K562 (cell line): ENCODE results near the gene LSM12. TPM values are rescaled to one million over a fixed set of nuclear protein-coding genes. Genes with fewer than 3 reads are reported as not detected.

Experiments
- CHAMP1 ChIP-seq: fragments of 450-650 bp; IDR thresholded peaks from 2 replicates; pipeline ENCODE4 v1.6.1; 2016; ENCODE audit warnings: mild to moderate bottlenecking
- RAD21 ChIP-seq, 2 experiments: fragments of 250-450 bp in 1 of 2; fragments of 450-650 bp in 1 of 2; sonication (Bioruptor Pico) in 1 of 2; formaldehyde crosslinking in 1 of 2; IDR thresholded peaks in 1 of 2; conservative IDR thresholded peaks in 1 of 2; 2 replicates each; pipeline versions ENCODE4 v1.4.0 to v1.8.0; 2020 to 2022; ENCODE audit warnings: mild to moderate bottlenecking in 2 of 2, moderate library complexity in 1 of 2
- RB1 ChIP-seq: fragments of 450-650 bp; IDR thresholded peaks from 2 replicates; pipeline ENCODE4 v1.6.1; 2017; ENCODE audit warnings: low read depth, mild to moderate bottlenecking
- RBFOX2 ChIP-seq: fragments of 200-400 bp; formaldehyde crosslinking; IDR thresholded peaks from 2 replicates; pipeline ENCODE4 v1.6.1; 2017; ENCODE audit warnings: low read depth, mild to moderate bottlenecking, low read length, moderate library complexity
- SRSF3 ChIP-seq: fragments of 200-400 bp; formaldehyde crosslinking; IDR thresholded peaks from 2 replicates; pipeline ENCODE4 v1.6.1; 2016; ENCODE audit warnings: mild to moderate bottlenecking, low read length, moderate library complexity; ENCODE audit not compliant: insufficient read depth
- TCF3 ChIP-seq: sonication (generic); formaldehyde crosslinking; IDR thresholded peaks from 2 replicates; pipeline ENCODE4 v1.4.0; 2020; ENCODE audit warnings: mild to moderate bottlenecking, missing genetic modification reagents
- TEAD2 ChIP-seq: fragments of 450-650 bp; IDR thresholded peaks from 2 replicates; pipeline ENCODE4 v1.6.1; 2016; ENCODE audit warnings: missing genetic modification characterization, control low read depth, missing compliant biosample characterization
- ZNF583 ChIP-seq: fragments of 250-450 bp; sonication (Bioruptor Pico); IDR thresholded peaks from 2 replicates; pipeline ENCODE4 v1.4.0; 2020
- polyA plus RNA-seq, 8 experiments: library from polyadenylated mRNA; depleted of rRNA in 4 of 8; stranded (reverse) in 5 of 8; unstranded in 3 of 8; fragments of >200 nt; fragmentation: Nextera tagmentation in 2 of 8; fragmentation: Illumina TruSeq in 1 of 8; extraction: Ambion mirVana in 2 of 8; extraction: Trizol in 1 of 8; gene quantifications; 2 replicates each; pipeline versions ENCODE4 v1.2.1 to v1.2.3, GENCODE V29; 2011 to 2014; ENCODE audit warnings: inconsistent platforms in 1 of 8, missing spikeins in 1 of 8
- total RNA-seq, 7 experiments: library from RNA; depleted of rRNA in 6 of 7; stranded (reverse); fragments of >200 nt in 6 of 7; fragmentation: Illumina TruSeq in 2 of 7; extraction: Trizol in 2 of 7; gene quantifications; 2 replicates each; pipeline versions ENCODE4 v1.2.1 to v1.2.3, GENCODE V29; 2011 to 2021; ENCODE audit warnings: low replicate concordance in 1 of 7
- TF ChIP-seq, protein P1 (sequence below), 3 experiments: IDR thresholded peaks in 2 of 3; conservative IDR thresholded peaks in 1 of 3; 2 replicates each; pipeline ENCODE4 v1.5.1; 2011 to 2012; ENCODE audit warnings: low read length in 3 of 3, mild to moderate bottlenecking in 3 of 3, control low read depth in 2 of 3, improper control_type of control experiment in 1 of 3, inconsistent platforms in 1 of 3, low read depth in 1 of 3, mixed read lengths in 1 of 3, moderate library complexity in 1 of 3; ENCODE audit not compliant: insufficient read depth in 2 of 3
- TF ChIP-seq, protein P2 (sequence below): sonication (generic); formaldehyde crosslinking; IDR thresholded peaks from 2 replicates; pipeline ENCODE4 v1.9.0; 2022; ENCODE audit warnings: mild to moderate bottlenecking, missing genetic modification reagents
- TF ChIP-seq, protein P3 (sequence below), 2 experiments: fragments of 450-650 bp; IDR thresholded peaks; 2 replicates each; pipeline ENCODE4 v1.6.1; 2016
- TF ChIP-seq, protein P4 (sequence below): fragments of 450-650 bp; formaldehyde crosslinking; IDR thresholded peaks from 2 replicates; pipeline ENCODE4 v1.4.0; 2020; ENCODE audit warnings: mild to moderate bottlenecking, moderate library complexity
- TF ChIP-seq, protein P5 (sequence below): fragments of 450-650 bp; IDR thresholded peaks from 2 replicates; pipeline ENCODE4 v1.6.1; 2017; ENCODE audit warnings: antibody characterized with exemption, mild to moderate bottlenecking

LSM12 gene
- total and polyA plus RNA-seq, 9 of the 15 experiments (the other 6 are each of a cell fraction or from before 2014, with no cell fraction given), result 53.0 to 258 (median 89.3) TPM

DNA sequence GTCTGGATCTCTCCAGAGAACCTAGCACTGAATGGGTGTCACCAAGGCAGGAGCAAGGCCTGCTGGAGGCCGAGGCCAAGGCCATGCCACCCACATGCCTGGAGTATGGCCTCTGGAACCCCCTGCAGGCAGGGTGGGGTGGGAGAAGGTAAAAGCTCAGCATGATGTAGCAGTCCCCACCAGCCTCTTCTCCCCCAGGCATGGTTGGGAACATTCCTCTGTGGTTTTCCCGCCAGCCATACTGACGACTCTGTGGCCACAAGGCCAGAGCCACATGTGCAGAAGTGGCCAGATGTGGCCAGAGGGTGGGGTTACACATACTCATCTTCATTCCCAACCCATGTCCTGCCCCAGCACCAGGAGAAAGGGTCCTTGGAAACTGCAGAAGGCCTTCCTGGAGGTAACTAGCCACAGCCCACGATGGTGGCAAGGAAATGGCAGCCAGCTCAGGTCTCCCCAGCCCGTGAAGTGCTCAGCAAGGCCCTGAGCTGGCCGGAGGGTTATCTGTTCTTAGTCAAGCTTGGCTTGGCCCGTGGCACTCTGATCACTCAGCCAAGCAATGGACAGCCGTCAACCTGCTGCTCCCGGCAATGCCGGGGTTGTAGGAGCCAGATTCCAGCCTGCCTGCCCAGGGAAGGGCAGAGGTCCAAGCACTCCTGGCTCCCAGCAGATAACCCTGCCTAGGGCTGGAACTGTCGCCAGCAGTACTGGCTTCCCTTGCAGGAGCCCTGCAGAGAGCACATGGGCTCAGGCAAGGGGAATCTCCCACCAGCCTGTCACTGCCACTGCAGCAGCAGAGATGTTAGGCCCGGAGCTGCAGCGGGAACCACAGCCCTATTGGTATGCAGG, 30.9 kb upstream of the LSM12 start (continued):
- peak in 1 of 2 experiments; percentile 15; a peak in 2 of 4 replicates for TF ChIP-seq RAD21 (CRISPR knock-in tag; conservative IDR thresholded peaks at IDR 0.05 in 1 of 2, IDR thresholded peaks at IDR 0.05 in 1 of 2)
- peak; percentile 15; the same call in 1 of the 2 replicates for TF ChIP-seq TCF3
- TF ChIP-seq RBFOX2, result 0 out of 2 replicates have a peak, but pooled peaks have one; percentile 31
- TF ChIP-seq, protein P1, sequence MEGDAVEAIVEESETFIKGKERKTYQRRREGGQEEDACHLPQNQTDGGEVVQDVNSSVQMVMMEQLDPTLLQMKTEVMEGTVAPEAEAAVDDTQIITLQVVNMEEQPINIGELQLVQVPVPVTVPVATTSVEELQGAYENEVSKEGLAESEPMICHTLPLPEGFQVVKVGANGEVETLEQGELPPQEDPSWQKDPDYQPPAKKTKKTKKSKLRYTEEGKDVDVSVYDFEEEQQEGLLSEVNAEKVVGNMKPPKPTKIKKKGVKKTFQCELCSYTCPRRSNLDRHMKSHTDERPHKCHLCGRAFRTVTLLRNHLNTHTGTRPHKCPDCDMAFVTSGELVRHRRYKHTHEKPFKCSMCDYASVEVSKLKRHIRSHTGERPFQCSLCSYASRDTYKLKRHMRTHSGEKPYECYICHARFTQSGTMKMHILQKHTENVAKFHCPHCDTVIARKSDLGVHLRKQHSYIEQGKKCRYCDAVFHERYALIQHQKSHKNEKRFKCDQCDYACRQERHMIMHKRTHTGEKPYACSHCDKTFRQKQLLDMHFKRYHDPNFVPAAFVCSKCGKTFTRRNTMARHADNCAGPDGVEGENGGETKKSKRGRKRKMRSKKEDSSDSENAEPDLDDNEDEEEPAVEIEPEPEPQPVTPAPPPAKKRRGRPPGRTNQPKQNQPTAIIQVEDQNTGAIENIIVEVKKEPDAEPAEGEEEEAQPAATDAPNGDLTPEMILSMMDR (IDR thresholded peaks at IDR 0.05 in 2 of 3, conservative IDR thresholded peaks at IDR 0.05 in 1 of 3; ENCODE audit: insufficient read depth in 2 of 3, low read depth in 1 of 3, low read length in 3 of 3), result 0 out of 6 replicates have a peak, but pooled peaks of 1 of the 3 experiments have one; percentile 7
- TF ChIP-seq ZNF583, result no peak
- TF ChIP-seq, protein P2, sequence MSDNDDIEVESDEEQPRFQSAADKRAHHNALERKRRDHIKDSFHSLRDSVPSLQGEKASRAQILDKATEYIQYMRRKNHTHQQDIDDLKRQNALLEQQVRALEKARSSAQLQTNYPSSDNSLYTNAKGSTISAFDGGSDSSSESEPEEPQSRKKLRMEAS, result peak; percentile 42
- TF ChIP-seq, protein P3, sequence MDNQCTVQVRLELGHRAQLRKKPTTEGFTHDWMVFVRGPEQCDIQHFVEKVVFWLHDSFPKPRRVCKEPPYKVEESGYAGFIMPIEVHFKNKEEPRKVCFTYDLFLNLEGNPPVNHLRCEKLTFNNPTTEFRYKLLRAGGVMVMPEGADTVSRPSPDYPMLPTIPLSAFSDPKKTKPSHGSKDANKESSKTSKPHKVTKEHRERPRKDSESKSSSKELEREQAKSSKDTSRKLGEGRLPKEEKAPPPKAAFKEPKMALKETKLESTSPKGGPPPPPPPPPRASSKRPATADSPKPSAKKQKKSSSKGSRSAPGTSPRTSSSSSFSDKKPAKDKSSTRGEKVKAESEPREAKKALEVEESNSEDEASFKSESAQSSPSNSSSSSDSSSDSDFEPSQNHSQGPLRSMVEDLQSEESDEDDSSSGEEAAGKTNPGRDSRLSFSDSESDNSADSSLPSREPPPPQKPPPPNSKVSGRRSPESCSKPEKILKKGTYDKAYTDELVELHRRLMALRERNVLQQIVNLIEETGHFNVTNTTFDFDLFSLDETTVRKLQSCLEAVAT (IDR thresholded peaks at IDR 0.05), result 0 out of 4 replicates have a peak, but pooled peaks of 1 of the 2 experiments have one; percentile 38
- 0 out of 2 replicates have a peak, but pooled peaks have one; percentile 46 for TF ChIP-seq RB1
- no peak for TF ChIP-seq TEAD2 (tag)
- TF ChIP-seq, protein P4, sequence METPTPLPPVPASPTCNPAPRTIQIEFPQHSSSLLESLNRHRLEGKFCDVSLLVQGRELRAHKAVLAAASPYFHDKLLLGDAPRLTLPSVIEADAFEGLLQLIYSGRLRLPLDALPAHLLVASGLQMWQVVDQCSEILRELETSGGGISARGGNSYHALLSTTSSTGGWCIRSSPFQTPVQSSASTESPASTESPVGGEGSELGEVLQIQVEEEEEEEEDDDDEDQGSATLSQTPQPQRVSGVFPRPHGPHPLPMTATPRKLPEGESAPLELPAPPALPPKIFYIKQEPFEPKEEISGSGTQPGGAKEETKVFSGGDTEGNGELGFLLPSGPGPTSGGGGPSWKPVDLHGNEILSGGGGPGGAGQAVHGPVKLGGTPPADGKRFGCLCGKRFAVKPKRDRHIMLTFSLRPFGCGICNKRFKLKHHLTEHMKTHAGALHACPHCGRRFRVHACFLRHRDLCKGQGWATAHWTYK (CRISPR knock-in tag), result peak; percentile 95
- TF ChIP-seq SRSF3, result 0 out of 2 replicates have a peak, but pooled peaks have one; percentile 21
- TF ChIP-seq, protein P5, sequence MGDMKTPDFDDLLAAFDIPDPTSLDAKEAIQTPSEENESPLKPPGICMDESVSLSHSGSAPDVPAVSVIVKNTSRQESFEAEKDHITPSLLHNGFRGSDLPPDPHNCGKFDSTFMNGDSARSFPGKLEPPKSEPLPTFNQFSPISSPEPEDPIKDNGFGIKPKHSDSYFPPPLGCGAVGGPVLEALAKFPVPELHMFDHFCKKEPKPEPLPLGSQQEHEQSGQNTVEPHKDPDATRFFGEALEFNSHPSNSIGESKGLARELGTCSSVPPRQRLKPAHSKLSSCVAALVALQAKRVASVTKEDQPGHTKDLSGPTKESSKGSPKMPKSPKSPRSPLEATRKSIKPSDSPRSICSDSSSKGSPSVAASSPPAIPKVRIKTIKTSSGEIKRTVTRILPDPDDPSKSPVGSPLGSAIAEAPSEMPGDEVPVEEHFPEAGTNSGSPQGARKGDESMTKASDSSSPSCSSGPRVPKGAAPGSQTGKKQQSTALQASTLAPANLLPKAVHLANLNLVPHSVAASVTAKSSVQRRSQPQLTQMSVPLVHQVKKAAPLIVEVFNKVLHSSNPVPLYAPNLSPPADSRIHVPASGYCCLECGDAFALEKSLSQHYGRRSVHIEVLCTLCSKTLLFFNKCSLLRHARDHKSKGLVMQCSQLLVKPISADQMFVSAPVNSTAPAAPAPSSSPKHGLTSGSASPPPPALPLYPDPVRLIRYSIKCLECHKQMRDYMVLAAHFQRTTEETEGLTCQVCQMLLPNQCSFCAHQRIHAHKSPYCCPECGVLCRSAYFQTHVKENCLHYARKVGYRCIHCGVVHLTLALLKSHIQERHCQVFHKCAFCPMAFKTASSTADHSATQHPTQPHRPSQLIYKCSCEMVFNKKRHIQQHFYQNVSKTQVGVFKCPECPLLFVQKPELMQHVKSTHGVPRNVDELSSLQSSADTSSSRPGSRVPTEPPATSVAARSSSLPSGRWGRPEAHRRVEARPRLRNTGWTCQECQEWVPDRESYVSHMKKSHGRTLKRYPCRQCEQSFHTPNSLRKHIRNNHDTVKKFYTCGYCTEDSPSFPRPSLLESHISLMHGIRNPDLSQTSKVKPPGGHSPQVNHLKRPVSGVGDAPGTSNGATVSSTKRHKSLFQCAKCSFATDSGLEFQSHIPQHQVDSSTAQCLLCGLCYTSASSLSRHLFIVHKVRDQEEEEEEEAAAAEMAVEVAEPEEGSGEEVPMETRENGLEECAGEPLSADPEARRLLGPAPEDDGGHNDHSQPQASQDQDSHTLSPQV, result peak; percentile 87
- TF ChIP-seq CHAMP1, result no peak
